ENCODE results near the gene SCEL.

SCEL gene

GRCh38 chr13:77571956-77572355 lies 36.5 kb downstream of the SCEL start:
- H3K27me3 ChIP-seq (replicated peaks; ENCODE audit: insufficient read depth, low read length): no peaks in the 10 kb centered on the region
- H3K79me2 ChIP-seq (ENCODE audit: low read length): no peaks in the 10 kb centered on the region
- DNase-seq: no peak
- no peaks in the 10 kb centered on the region for H3K36me3 ChIP-seq (replicated peaks; ENCODE audit: insufficient read depth, low read length)
- H3K9me3 ChIP-seq (replicated peaks; ENCODE audit: insufficient read depth, low read length): no peaks in the 10 kb centered on the region
- H3K9ac ChIP-seq (ENCODE audit: low read length): no peak overlapping the region
- H3K9me2 ChIP-seq (replicated peaks; ENCODE audit: insufficient read depth, low read length): no peaks in the 10 kb centered on the region
- H3K27ac ChIP-seq (ENCODE audit: low read length): no peak overlapping the region
- no peak overlapping the region for H2AFZ ChIP-seq (ENCODE audit: low read length)
- no peaks in the 10 kb centered on the region for H3F3A ChIP-seq (ENCODE audit: insufficient read depth, low read length)
- no peaks in the 10 kb centered on the region for H4K20me1 ChIP-seq (ENCODE audit: insufficient read depth, low read length)
- H3K4me1 ChIP-seq (ENCODE audit: low read length): no peaks in the 10 kb centered on the region
- TF ChIP-seq, protein P1, sequence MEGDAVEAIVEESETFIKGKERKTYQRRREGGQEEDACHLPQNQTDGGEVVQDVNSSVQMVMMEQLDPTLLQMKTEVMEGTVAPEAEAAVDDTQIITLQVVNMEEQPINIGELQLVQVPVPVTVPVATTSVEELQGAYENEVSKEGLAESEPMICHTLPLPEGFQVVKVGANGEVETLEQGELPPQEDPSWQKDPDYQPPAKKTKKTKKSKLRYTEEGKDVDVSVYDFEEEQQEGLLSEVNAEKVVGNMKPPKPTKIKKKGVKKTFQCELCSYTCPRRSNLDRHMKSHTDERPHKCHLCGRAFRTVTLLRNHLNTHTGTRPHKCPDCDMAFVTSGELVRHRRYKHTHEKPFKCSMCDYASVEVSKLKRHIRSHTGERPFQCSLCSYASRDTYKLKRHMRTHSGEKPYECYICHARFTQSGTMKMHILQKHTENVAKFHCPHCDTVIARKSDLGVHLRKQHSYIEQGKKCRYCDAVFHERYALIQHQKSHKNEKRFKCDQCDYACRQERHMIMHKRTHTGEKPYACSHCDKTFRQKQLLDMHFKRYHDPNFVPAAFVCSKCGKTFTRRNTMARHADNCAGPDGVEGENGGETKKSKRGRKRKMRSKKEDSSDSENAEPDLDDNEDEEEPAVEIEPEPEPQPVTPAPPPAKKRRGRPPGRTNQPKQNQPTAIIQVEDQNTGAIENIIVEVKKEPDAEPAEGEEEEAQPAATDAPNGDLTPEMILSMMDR (IDR thresholded peaks at IDR 0.05; ENCODE audit: low read length): no peak
- no peak for TF ChIP-seq EZH2 (optimal IDR thresholded peaks at IDR 0.05; ENCODE audit: low read depth, low read length)
- no peak for TF ChIP-seq EZH2phosphoT487 (IDR thresholded peaks at IDR 0.05; ENCODE audit: low read length)
- H3K4me2 ChIP-seq (ENCODE audit: low read depth, low read length): no peak overlapping the region
- H3K4me3 ChIP-seq (ENCODE audit: low read length): no peak overlapping the region

DNA sequence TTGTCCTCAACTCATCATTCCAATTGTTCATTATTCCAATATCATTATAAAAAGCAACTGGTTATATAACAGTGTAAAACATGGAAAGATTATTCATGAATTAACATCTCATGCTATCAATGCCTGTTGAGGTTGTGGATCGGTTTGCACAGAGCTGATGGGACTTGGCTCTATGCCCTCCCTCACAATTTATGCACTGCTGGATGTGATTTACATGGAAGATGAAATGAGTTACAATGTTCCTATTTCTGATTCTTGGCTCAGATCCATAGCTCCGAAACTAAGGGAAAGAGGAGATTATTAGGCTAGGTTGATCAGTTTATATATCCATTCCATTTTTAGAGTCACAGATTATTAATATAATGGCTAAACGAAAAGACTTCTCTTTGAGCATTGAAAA lies 38.6 kb downstream of the SCEL start:
- Histone ChIP-seq H3K79me2 (ENCODE audit: low read length) (no peaks in the 10 kb centered on the region), H3K4me2 (ENCODE audit: low read depth, low read length) (no peak overlapping the region), H3K9me2 (replicated peaks; ENCODE audit: insufficient read depth, low read length) (no peaks in the 10 kb centered on the region), H3F3A (ENCODE audit: insufficient read depth, low read length) (no peaks in the 10 kb centered on the region), H2AFZ (ENCODE audit: low read length) (no peak overlapping the region), H4K20me1 (ENCODE audit: insufficient read depth, low read length) (no peaks in the 10 kb centered on the region), H3K27ac (ENCODE audit: low read length) (no peak overlapping the region), H3K4me3 (ENCODE audit: low read length) (no peak overlapping the region), H3K4me1 (ENCODE audit: low read length) (no peaks in the 10 kb centered on the region), H3K27me3 (replicated peaks; ENCODE audit: insufficient read depth, low read length) (no peaks in the 10 kb centered on the region), H3K9ac (ENCODE audit: low read length) (no peak overlapping the region), H3K9me3 (replicated peaks; ENCODE audit: insufficient read depth, low read length) (no peaks in the 10 kb centered on the region), H3K36me3 (replicated peaks; ENCODE audit: insufficient read depth, low read length) (no peaks in the 10 kb centered on the region)
- no peak for DNase-seq
- TF ChIP-seq EZH2 (optimal IDR thresholded peaks at IDR 0.05; ENCODE audit: low read depth, low read length) (no peak), EZH2phosphoT487 (IDR thresholded peaks at IDR 0.05; ENCODE audit: low read length) (no peak)
- TF ChIP-seq, protein P1 (IDR thresholded peaks at IDR 0.05; ENCODE audit: low read length): no peak

GRCh38 chr13:77579959-77580358 lies 44.5 kb downstream of the SCEL start:
- Histone ChIP-seq H3K9ac (ENCODE audit: low read length) (no peak overlapping the region), H4K20me1 (ENCODE audit: insufficient read depth, low read length) (no peaks in the 10 kb centered on the region), H3K27me3 (replicated peaks; ENCODE audit: insufficient read depth, low read length) (no peaks in the 10 kb centered on the region), H3K4me2 (ENCODE audit: low read depth, low read length) (no peak overlapping the region), H3K27ac (ENCODE audit: low read length) (no peak overlapping the region), H3K9me2 (replicated peaks; ENCODE audit: insufficient read depth, low read length) (no peaks in the 10 kb centered on the region), H3K36me3 (replicated peaks; ENCODE audit: insufficient read depth, low read length) (no peaks in the 10 kb centered on the region), H3K4me1 (ENCODE audit: low read length) (no peaks in the 10 kb centered on the region), H3K79me2 (ENCODE audit: low read length) (no peaks in the 10 kb centered on the region), H3K4me3 (ENCODE audit: low read length) (no peak overlapping the region), H2AFZ (ENCODE audit: low read length) (no peak overlapping the region), H3F3A (ENCODE audit: insufficient read depth, low read length) (no peaks in the 10 kb centered on the region), H3K9me3 (replicated peaks; ENCODE audit: insufficient read depth, low read length) (no peaks in the 10 kb centered on the region)
- no peak for DNase-seq
- TF ChIP-seq, protein P1 (IDR thresholded peaks at IDR 0.05; ENCODE audit: low read length): no peak
- TF ChIP-seq EZH2phosphoT487 (IDR thresholded peaks at IDR 0.05; ENCODE audit: low read length) (no peak), EZH2 (optimal IDR thresholded peaks at IDR 0.05; ENCODE audit: low read depth, low read length) (no peak)

Measured in MM.1S (cell line).